GM21360 (cell line): ENCODE results near the gene DNAH1.

Experiments
- ATAC-seq: cut with Tn5 transposase; IDR thresholded peaks from one replicate; pipeline ENCODE4 v1.9.1; 2021; ENCODE audit warnings: mild to moderate bottlenecking, moderate library complexity; ENCODE audit not compliant: unreplicated experiment

DNAH1 gene

GRCh38 chr3:52431459-52432223 lies 115.5 kb downstream of the DNAH1 start:
- no peak for ATAC-seq

- no peak for ATAC-seq
Measured at GRCh38 chr3:52432225-52432624, 116.1 kb downstream of the DNAH1 start.

- no peak for ATAC-seq
Measured at GRCh38 chr3:52432691-52433141, 116.6 kb downstream of the DNAH1 start.

GRCh38 chr3:52433328-52433995 lies 117.3 kb downstream of the DNAH1 start:
- ATAC-seq = no peak

GRCh38 chr3:52433996-52434479 lies 117.9 kb downstream of the DNAH1 start:
- no peak for ATAC-seq

GRCh38 chr3:52434491-52435115 lies 118.5 kb downstream of the DNAH1 start:
- no peak for ATAC-seq

GRCh38 chr3:52435246-52436101 lies 119.4 kb downstream of the DNAH1 start:
- ATAC-seq = no peak

GRCh38 chr3:52436500-52437149 lies 120.5 kb downstream of the DNAH1 start:
- ATAC-seq = no peak

- no peak for ATAC-seq
Measured at GRCh38 chr3:52437326-52438103, 121.4 kb downstream of the DNAH1 start.

- no peak for ATAC-seq
Measured at GRCh38 chr3:52438104-52438376, 121.9 kb downstream of the DNAH1 start.

GRCh38 chr3:52438579-52439425 lies 122.7 kb downstream of the DNAH1 start:
- no peak for ATAC-seq

- no peak for ATAC-seq
Measured at GRCh38 chr3:52439426-52440248, 123.5 kb downstream of the DNAH1 start.

GRCh38 chr3:52440249-52440551 lies 124.1 kb downstream of the DNAH1 start:
- no peak for ATAC-seq

- ATAC-seq = no peak
Measured at GRCh38 chr3:52440671-52441070, 124.6 kb downstream of the DNAH1 start.

GRCh38 chr3:52441091-52441771 lies 125.1 kb downstream of the DNAH1 start:
- no peak for ATAC-seq

GRCh38 chr3:52441772-52442332 lies 125.7 kb downstream of the DNAH1 start:
- ATAC-seq = no peak
